Gastroesophageal sphincter (tissue), 4 donors: ENCODE measurements around the gene NDUFA3. TPM values are rescaled to one million over a fixed set of nuclear protein-coding genes. Genes with fewer than 3 reads are reported as not detected.

Experiments
- ATAC-seq: fragments of 150-250 bp; one replicate; pipeline ENCODE4 v1.9.1; 2016; ENCODE audit warnings: mild to moderate bottlenecking, moderate library complexity
- H3K27ac ChIP-seq, 4 donors: fragments of 200-600 bp; sonication (generic) in 3 of 4; 1 replicate in 3 of 4; 2 replicates in 1 of 4; pipeline ENCODE4 v1.5.1; 2016 to 2019
- H3K27me3 ChIP-seq: fragments of 200-600 bp; sonication (generic); one replicate; pipeline ENCODE4 v1.5.1; 2019
- H3K36me3 ChIP-seq, 2 donors: fragments of 200-600 bp; sonication (generic); one replicate each; pipeline ENCODE4 v1.5.1; 2019; ENCODE audit warnings: control low read depth in 1 of 2
- H3K4me1 ChIP-seq, 3 donors: fragments of 200-600 bp; sonication (generic); 1 replicate in 2 of 3; 2 replicates in 1 of 3; pipeline ENCODE4 v1.5.1; 2016 to 2019; ENCODE audit warnings: control low read depth in 2 of 3
- H3K4me3 ChIP-seq, 2 donors: fragments of 200-600 bp; sonication (generic); one replicate each; pipeline ENCODE4 v1.5.1; 2019; ENCODE audit warnings: mild to moderate bottlenecking in 1 of 2, moderate library complexity in 1 of 2
- H3K9me3 ChIP-seq, 3 donors: fragments of 200-600 bp; sonication (generic); one replicate each; pipeline ENCODE4 v1.5.1; 2017 to 2019; ENCODE audit warnings: control low read depth in 2 of 3
- EP300 ChIP-seq: sonication (generic); formaldehyde crosslinking; IDR thresholded peaks from one replicate; pipeline ENCODE4 v1.6.1; 2017; ENCODE audit warnings: antibody characterized with exemption, mild to moderate bottlenecking
- POLR2A ChIP-seq, 2 donors: fragments of 450-650 bp; IDR thresholded peaks; one replicate each; pipeline ENCODE4 v1.6.1; 2017; ENCODE audit warnings: antibody characterized with exemption in 2 of 2, mild to moderate bottlenecking in 2 of 2, moderate library complexity in 1 of 2
- POLR2AphosphoS5 ChIP-seq: sonication (generic); formaldehyde crosslinking; IDR thresholded peaks from one replicate; pipeline ENCODE4 v1.6.1; 2017; ENCODE audit warnings: antibody characterized with exemption
- WGBS, 2 donors: methylation state at CpG; one replicate each; pipeline ENCODE4 v1.1.5; 2018; ENCODE audit warnings: low coverage in 1 of 2; 5-methylcytosine and 5-hydroxymethylcytosine counted together
- total RNA-seq, 4 donors: library from RNA; depleted of rRNA; stranded (reverse); fragments of >200 nt; gene quantifications; one replicate each; pipeline ENCODE4 v1.1.0, GENCODE V29; 2016
- TF ChIP-seq, protein P1 (sequence below), 4 experiments: fragments of 200-600 bp in 2 of 4; fragments of 450-650 bp in 2 of 4; sonication (generic) in 1 of 4; IDR thresholded peaks; one replicate each; pipeline ENCODE4 v1.5.1; 2017 to 2019; ENCODE audit warnings: antibody characterized with exemption in 4 of 4, mild to moderate bottlenecking in 2 of 4, moderate library complexity in 2 of 4

The NDUFA3 gene
- total RNA-seq, 4 donors from 2014 or later = 14.2 to 37.7 (median 21.5) TPM

DNA sequence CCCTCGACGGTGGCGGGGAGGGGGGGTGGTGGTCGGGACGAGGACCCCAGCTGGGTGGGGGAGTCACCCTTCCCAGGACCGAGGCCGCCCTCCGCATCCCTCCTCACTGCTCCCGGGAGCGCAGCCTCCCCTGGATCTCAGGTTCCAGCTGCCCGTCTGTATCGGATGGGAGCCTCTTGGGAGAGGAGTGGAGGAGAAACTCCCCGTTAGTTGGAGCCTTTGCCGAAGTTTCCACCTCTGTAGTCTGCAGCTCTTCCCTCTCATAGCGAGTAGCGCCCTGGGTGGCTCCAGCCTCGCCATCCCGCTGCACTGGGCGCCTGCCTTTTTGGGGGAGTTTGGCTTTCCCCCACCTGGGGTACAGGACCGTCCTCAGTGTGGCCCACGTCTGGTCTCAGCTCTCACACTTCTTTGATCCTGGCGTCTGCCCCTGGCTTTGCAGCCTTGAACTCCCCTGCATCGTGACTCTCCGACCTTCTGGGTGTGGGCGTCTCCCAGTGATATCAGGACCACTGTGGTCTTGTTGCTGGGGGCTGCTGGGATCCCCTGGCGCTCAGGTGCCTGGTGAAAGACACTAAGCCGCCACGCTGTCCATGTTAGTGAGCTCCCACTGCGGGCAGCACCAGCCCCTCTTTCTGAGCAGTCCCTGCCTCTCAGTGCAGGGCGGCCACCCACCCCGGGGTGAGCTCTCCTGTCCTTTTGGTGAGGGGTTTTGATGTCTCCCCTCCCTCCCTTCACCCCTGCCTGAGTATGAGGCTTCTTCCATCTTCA, 36.0 kb downstream of the NDUFA3 start:
- Histone ChIP-seq H3K4me1 (peaks cover 2 to 49% (median 28%) of the 10 kb centered on the region in 3 donors), H3K9me3 (no peaks in the 10 kb centered on the region), H3K36me3 (peaks cover 0 to 30% of the 10 kb centered on the region in 2 donors), H3K27ac (peak overlapping the region in 3 of 4 donors; percentile 95 to 98 (median 97)), H3K27me3 (no peaks in the 10 kb centered on the region), H3K4me3 (peak overlapping the region; percentile 100)
- 34% methylated on average over 7 of the region's 31 CpGs; no CpG with 5 or more reads in 1 of the 2 donors for WGBS, 2 donors
- ATAC-seq = no peak
- TF ChIP-seq, protein P1, sequence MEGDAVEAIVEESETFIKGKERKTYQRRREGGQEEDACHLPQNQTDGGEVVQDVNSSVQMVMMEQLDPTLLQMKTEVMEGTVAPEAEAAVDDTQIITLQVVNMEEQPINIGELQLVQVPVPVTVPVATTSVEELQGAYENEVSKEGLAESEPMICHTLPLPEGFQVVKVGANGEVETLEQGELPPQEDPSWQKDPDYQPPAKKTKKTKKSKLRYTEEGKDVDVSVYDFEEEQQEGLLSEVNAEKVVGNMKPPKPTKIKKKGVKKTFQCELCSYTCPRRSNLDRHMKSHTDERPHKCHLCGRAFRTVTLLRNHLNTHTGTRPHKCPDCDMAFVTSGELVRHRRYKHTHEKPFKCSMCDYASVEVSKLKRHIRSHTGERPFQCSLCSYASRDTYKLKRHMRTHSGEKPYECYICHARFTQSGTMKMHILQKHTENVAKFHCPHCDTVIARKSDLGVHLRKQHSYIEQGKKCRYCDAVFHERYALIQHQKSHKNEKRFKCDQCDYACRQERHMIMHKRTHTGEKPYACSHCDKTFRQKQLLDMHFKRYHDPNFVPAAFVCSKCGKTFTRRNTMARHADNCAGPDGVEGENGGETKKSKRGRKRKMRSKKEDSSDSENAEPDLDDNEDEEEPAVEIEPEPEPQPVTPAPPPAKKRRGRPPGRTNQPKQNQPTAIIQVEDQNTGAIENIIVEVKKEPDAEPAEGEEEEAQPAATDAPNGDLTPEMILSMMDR (IDR thresholded peaks at IDR 0.05) = no peak

DNA sequence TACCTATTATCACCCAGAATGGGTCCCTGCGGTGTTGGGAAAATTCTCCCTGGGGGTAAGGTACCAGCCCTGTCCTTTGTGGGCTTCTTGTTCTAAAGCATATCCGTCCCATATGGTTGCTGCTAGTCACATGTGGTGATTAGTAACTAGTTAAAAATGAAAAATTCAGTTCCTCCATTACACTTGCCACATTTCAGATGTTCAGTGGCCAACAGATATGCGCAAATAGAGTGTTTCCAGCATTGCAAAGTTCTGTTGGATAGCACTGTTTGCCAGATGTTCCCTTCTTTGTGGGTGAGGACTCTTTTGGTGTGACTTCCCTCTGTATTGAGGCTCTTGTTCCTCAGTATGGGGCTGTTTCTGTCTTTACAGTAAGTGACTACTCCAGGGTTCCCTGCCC, 38.7 kb downstream of the NDUFA3 start:
- Histone ChIP-seq H3K4me1 (peaks cover 2 to 49% (median 22%) of the 10 kb centered on the region in 3 donors), H3K36me3 (peaks cover 0 to 56% of the 10 kb centered on the region in 2 donors), H3K27me3 (no peaks in the 10 kb centered on the region), H3K27ac (no peak overlapping the region), H3K9me3 (no peaks in the 10 kb centered on the region), H3K4me3 (no peak overlapping the region)
- TF ChIP-seq POLR2A (IDR thresholded peaks at IDR 0.05) (no peak), EP300 (no peak), POLR2AphosphoS5 (no peak)
- TF ChIP-seq, protein P1 (IDR thresholded peaks at IDR 0.05) = no peak
- 80 to 85% methylated on average over 1 to 3 of the region's 3 CpGs for WGBS, 2 donors
- ATAC-seq = no peak

GRCh38 chr19:54142166-54142780, 39.6 kb downstream of the NDUFA3 start:
- ATAC-seq = no peak
- TF ChIP-seq POLR2A (IDR thresholded peaks at IDR 0.05) (no peak), POLR2AphosphoS5 (no peak), EP300 (no peak)
- TF ChIP-seq, protein P1 (IDR thresholded peaks at IDR 0.05) = no peak
- no peaks in the 10 kb centered on the region for H3K9me3 ChIP-seq
- no peaks in the 10 kb centered on the region for H3K27me3 ChIP-seq
- peaks cover 0 to 66% of the 10 kb centered on the region in 2 donors for H3K36me3 ChIP-seq
- H3K4me3 ChIP-seq = no peak overlapping the region
- 67 to 83% methylated on average over 3 to 5 of the region's 7 CpGs for WGBS, 2 donors
- H3K27ac ChIP-seq = no peak overlapping the region
- H3K4me1 ChIP-seq = peaks cover 2 to 54% (median 26%) of the 10 kb centered on the region in 3 donors

GRCh38 chr19:54145541-54146158, 43.0 kb downstream of the NDUFA3 start:
- Histone ChIP-seq H3K27ac (no peak overlapping the region), H3K36me3 (peaks cover 0 to 95% of the 10 kb centered on the region in 2 donors), H3K4me1 (peaks cover 0 to 39% (median 12%) of the 10 kb centered on the region in 3 donors), H3K27me3 (no peaks in the 10 kb centered on the region), H3K9me3 (no peaks in the 10 kb centered on the region), H3K4me3 (no peak overlapping the region)
- ATAC-seq = no peak
- 80 to 90% methylated on average over 1 to 4 of the region's 28 CpGs for WGBS, 2 donors
- TF ChIP-seq POLR2AphosphoS5 (no peak), POLR2A (IDR thresholded peaks at IDR 0.05) (no peak), EP300 (no peak)
- TF ChIP-seq, protein P1 (IDR thresholded peaks at IDR 0.05) = no peak
